T follicular helper cell (primary cell): ENCODE data around the gene LZTFL1.

Experiments
- DNase-seq: peaks from one replicate; pipeline ENCODE4 v3.0.0-alpha.2; 2020; ENCODE audit warnings: low read depth
- total RNA-seq, 2 experiments: gene quantifications; one replicate each; lab custom pipeline; 2026; lab: John Stamatoyannopoulos, UW

Gene LZTFL1
- 18.4 to 27.5 reads per million in 2 experiments for total RNA-seq

GRCh38 chr3:45841757-45842491, at the start of gene LZTFL1:
Gene LZTFL1, minus strand, starts transcription at chr3:45842119. Its CDS starts 128 bp downstream, at chr3:45841991.
- peak; percentile 88 for DNase-seq

- no peak for DNase-seq
These were observed 48.5 kb upstream of the LZTFL1 start for GRCh38 chr3:45890405-45890804.

GRCh38 chr3:45889337-45889736, 47.4 kb upstream of the LZTFL1 start:
- DNase-seq: no peak

- DNase-seq: no peak
These were observed 46.0 kb upstream of the LZTFL1 start for GRCh38 chr3:45887759-45888511.

GRCh38 chr3:45887285-45887684, 45.4 kb upstream of the LZTFL1 start:
- DNase-seq: no peak

GRCh38 chr3:45885979-45886705, 44.2 kb upstream of the LZTFL1 start, which contains the start of gene CCR9:
Gene CCR9, plus strand, starts transcription at chr3:45886543. Its CDS starts 8,391 bp downstream, at chr3:45894934.
- DNase-seq: no peak

- DNase-seq: no peak
These were observed 42.7 kb upstream of the LZTFL1 start for GRCh38 chr3:45884368-45885201.

GRCh38 chr3:45881078-45882022, 39.4 kb upstream of the LZTFL1 start:
- no peak for DNase-seq

- DNase-seq: no peak
These were observed 38.8 kb upstream of the LZTFL1 start for GRCh38 chr3:45880725-45881077.

GRCh38 chr3:45878124-45878523, 36.2 kb upstream of the LZTFL1 start:
- no peak for DNase-seq

- no peak for DNase-seq
These were observed 32.9 kb upstream of the LZTFL1 start for GRCh38 chr3:45874677-45875346.

GRCh38 chr3:45873638-45874037, 31.7 kb upstream of the LZTFL1 start:
- no peak for DNase-seq

GRCh38 chr3:45873036-45873435, 31.1 kb upstream of the LZTFL1 start:
- no peak for DNase-seq

GRCh38 chr3:45872569-45872968, 30.6 kb upstream of the LZTFL1 start:
- no peak for DNase-seq

- no peak for DNase-seq
These were observed 29.9 kb upstream of the LZTFL1 start for GRCh38 chr3:45871780-45872179.

GRCh38 chr3:45870099-45870498, 28.2 kb upstream of the LZTFL1 start:
- peak; percentile 64 for DNase-seq

- DNase-seq: no peak
These were observed 27.7 kb upstream of the LZTFL1 start for GRCh38 chr3:45869638-45870037.

- no peak for DNase-seq
These were observed 26.7 kb upstream of the LZTFL1 start for GRCh38 chr3:45868650-45869049.

- DNase-seq: no peak
These were observed 26.3 kb upstream of the LZTFL1 start for GRCh38 chr3:45868213-45868612.

- no peak for DNase-seq
These were observed 23.6 kb upstream of the LZTFL1 start for GRCh38 chr3:45865563-45865962.
